Gastroesophageal sphincter (tissue), 3 donors: ENCODE results near the gene CXCR5.

Source experiments
- CTCF ChIP-seq, 4 experiments: fragments of 200-600 bp in 2 of 4; fragments of 450-650 bp in 2 of 4; sonication (generic) in 1 of 4; IDR thresholded peaks; one replicate each; pipeline ENCODE4 v1.5.1; 2017 to 2019; ENCODE audit warnings: antibody characterized with exemption in 4 of 4, mild to moderate bottlenecking in 2 of 4, moderate library complexity in 2 of 4
- EP300 ChIP-seq: sonication (generic); formaldehyde crosslinking; IDR thresholded peaks from one replicate; pipeline ENCODE4 v1.6.1; 2017; ENCODE audit warnings: antibody characterized with exemption, mild to moderate bottlenecking
- POLR2A ChIP-seq, 2 donors: fragments of 450-650 bp; IDR thresholded peaks; one replicate each; pipeline ENCODE4 v1.6.1; 2017; ENCODE audit warnings: antibody characterized with exemption in 2 of 2, mild to moderate bottlenecking in 2 of 2, moderate library complexity in 1 of 2
- POLR2AphosphoS5 ChIP-seq: sonication (generic); formaldehyde crosslinking; IDR thresholded peaks from one replicate; pipeline ENCODE4 v1.6.1; 2017; ENCODE audit warnings: antibody characterized with exemption

GRCh38 chr11:118882491-118882890 lies 1.2 kb upstream of the CXCR5 start:
- TF ChIP-seq EP300 (no peak), CTCF (IDR thresholded peaks at IDR 0.05) (no peak), POLR2AphosphoS5 (no peak), POLR2A (IDR thresholded peaks at IDR 0.05) (no peak)
